ENCODE data around the gene SLC22A16.

- TF ChIP-seq CTCF (IDR thresholded peaks at IDR 0.05; ENCODE audit: poor library complexity) (no peak), EZH2 (IDR thresholded peaks at IDR 0.05; ENCODE audit: borderline replicate concordance) (no peak)
Measured at GRCh38 chr6:110468731-110469130, 7.7 kb downstream of the SLC22A16 start.
